Urinary bladder (tissue), 4 donors: Measurements from ENCODE around the gene ACOT6. TPM values are rescaled to one million over a fixed set of nuclear protein-coding genes. Genes with fewer than 3 reads are reported as not detected.
A peak's percentile ranks its signal among the peaks of the same experiment; 100 is the strongest.
"Not testable (repeated sequence)": the region's sequence is repeated elsewhere in the genome, so short reads cannot be mapped to it uniquely, and the experiment has no call there.

Experiments
- DNase-seq: peaks from one replicate; pipeline ENCODE4 v3.0.0-alpha.2; 2015; ENCODE audit errors: extremely low spot score
- H3K27ac ChIP-seq: one replicate; pipeline ENCODE4 v1.5.1; 2013; ENCODE audit warnings: low read depth, mild to moderate bottlenecking, moderate library complexity
- H3K36me3 ChIP-seq: one replicate; pipeline ENCODE4 v1.6.1; 2013; ENCODE audit warnings: mild to moderate bottlenecking, moderate library complexity; ENCODE audit not compliant: insufficient read depth
- H3K4me1 ChIP-seq: one replicate; pipeline ENCODE4 v1.6.1; 2013; ENCODE audit warnings: mild to moderate bottlenecking, moderate library complexity; ENCODE audit not compliant: insufficient read depth
- H3K4me3 ChIP-seq: one replicate; pipeline ENCODE4 v1.5.1; 2013; ENCODE audit warnings: low read depth, low read length
- WGBS: extraction: QIAGEN DNeasy Blood & Tissue Kit; methylation state at CpG from one replicate; pipeline ENCODE4 v1.1.7; 2013; 5-methylcytosine and 5-hydroxymethylcytosine counted together
- polyA plus RNA-seq: library from polyadenylated mRNA; stranded (reverse); fragments of 200-250 nt; gene quantifications from one replicate; pipeline ENCODE4 v1.2.3, GENCODE V29; 2013
- total RNA-seq: library from RNA; depleted of rRNA; stranded (reverse); fragments of >200 nt; gene quantifications from one replicate; pipeline ENCODE4 v1.2.3, GENCODE V29; 2014
- donor health status: healthy with polysubstance abuse.
- donor health status: healthy.

Gene ACOT6
- total and polyA plus RNA-seq, 2 donors: not detected

DNA sequence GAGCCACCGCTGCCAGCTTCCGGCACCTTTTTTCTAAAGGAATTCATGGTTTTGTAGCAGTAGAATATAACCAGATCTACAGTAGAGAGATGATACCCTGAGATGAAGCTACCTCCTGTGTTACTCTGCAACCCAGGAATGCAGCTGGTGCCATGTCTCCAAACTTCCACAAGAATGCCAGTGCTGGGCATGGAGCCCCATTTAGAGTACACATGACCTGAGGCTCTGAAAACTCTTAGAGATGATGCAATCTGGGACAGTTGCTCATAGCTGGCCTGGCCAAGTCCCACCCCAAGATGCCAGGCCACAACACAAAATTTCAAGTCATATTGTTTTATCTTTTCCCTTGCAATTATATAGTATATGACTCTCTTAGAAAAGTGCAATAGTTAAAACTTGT, 35.1 kb upstream of the ACOT6 start:
- not testable (repeated sequence) for DNase-seq, H3K36me3 ChIP-seq, H3K4me1 ChIP-seq, H3K27ac ChIP-seq, H3K4me3 ChIP-seq
- WGBS: 100% methylated on average over 2 of the region's 2 CpGs

DNA sequence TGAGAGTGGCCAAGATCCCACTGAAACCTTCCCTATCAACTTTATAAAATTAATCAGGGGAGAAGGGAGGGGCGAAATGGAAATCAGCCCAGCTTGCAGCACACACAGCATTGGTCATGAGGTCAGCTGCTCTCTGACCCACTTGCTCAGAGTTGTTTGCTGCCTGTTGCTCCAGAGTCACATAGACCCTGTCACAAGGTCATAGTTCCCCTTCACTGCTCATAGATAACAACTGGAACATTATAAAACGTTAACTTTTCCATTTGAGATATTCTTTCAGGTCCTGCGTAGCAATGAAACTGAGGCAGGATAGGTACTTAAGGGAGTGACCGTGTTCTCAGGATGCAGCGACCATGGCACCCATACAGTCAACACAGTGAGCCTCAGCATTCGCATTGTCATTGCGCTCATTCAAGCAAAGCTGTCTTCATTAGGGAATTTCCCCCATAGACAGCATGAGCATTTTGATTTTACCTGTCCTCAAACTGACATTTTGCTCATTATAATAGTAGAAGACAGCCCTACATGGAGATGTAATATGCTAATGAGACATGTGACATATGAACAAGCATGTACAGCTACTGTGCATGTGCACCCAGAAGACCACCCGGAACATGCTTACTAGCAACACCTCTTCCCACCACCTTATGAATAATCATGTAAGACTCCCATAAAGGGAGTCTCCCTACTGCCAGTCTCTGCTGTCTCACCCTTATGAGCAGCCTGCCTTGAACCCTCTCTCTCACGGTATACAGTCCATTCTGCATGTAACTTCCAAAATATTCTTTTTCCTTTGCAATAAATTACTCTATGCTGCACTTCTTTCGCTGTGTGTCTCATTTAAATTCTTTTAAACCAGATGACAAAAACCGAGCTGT, 30.0 kb upstream of the ACOT6 start:
- WGBS: 92% methylated on average over 10 of the region's 11 CpGs
- H3K4me3 ChIP-seq, H3K27ac ChIP-seq, DNase-seq, H3K36me3 ChIP-seq, H3K4me1 ChIP-seq: not testable (repeated sequence)

DNA sequence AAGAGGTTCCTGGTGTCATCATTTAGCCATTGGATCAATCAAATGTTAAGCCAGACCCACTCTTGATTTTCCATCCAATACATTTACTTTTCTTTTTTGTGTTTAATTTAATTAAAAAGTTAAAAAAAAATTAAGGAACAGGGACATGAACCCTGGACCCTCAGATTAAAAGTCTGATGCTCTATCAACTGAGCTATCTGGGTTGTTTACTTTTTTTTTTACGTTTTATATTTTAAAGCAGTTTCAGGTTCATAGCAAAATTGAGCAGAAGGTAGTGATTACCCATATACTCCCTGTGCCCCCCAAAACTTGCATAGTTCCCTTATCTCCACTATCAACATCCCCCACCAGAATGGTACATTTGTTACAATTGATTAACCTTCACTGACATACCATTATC, 23.6 kb upstream of the ACOT6 start:
- whole genome bisulfite sequencing: 83% methylated on average over 1 of the region's 1 CpG
- no peaks in the 10 kb centered on the region for H3K4me1 ChIP-seq
- H3K27ac ChIP-seq: no peak overlapping the region
- H3K4me3 ChIP-seq: no peak overlapping the region
- DNase-seq: no peak
- no peaks in the 10 kb centered on the region for H3K36me3 ChIP-seq

DNA sequence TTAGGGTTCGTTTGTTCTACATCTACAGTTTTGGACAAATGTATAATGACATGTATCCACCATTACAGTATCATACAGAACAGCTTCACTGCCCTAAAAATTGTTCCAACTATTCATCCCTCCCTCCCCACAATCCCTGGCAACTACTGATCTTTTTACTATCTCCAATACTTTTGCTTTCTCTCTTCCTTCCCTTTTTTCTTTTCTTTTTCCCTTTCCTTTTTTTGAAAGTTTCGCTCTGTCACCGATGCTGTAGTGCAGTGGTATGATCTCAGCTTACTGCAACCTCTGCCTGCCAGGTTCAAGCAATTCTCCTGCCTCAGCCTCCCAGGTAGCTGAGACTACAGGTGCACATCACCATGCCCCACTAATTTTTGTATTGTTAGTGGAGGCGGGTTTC, 23.2 kb upstream of the ACOT6 start:
- no peaks in the 10 kb centered on the region for H3K36me3 ChIP-seq
- no peak overlapping the region for H3K27ac ChIP-seq
- no peak for DNase-seq
- 87% methylated on average over 4 of the region's 4 CpGs for WGBS
- no peaks in the 10 kb centered on the region for H3K4me1 ChIP-seq
- no peak overlapping the region for H3K4me3 ChIP-seq

DNA sequence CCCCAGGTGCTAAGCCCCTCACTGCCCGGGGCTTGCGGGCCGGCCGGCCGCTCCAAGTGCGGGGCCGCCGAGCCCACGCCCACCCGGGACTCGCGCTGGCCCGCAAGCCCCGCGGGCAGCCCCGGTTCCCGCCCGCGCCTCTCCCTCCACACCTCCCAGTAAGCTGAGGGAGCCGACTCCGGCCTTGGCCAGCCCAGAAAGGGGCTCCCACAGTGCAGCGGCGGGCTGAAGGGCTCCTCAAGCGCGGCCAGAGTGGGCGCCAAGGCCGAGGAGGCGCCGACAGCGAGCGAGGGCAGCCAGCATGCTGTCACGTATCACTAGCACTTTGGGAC, 21.7 kb upstream of the ACOT6 start:
- 95% methylated on average over 32 of the region's 32 CpGs for WGBS
- not testable (repeated sequence) for DNase-seq, H3K27ac ChIP-seq, H3K36me3 ChIP-seq, H3K4me3 ChIP-seq, H3K4me1 ChIP-seq

DNA sequence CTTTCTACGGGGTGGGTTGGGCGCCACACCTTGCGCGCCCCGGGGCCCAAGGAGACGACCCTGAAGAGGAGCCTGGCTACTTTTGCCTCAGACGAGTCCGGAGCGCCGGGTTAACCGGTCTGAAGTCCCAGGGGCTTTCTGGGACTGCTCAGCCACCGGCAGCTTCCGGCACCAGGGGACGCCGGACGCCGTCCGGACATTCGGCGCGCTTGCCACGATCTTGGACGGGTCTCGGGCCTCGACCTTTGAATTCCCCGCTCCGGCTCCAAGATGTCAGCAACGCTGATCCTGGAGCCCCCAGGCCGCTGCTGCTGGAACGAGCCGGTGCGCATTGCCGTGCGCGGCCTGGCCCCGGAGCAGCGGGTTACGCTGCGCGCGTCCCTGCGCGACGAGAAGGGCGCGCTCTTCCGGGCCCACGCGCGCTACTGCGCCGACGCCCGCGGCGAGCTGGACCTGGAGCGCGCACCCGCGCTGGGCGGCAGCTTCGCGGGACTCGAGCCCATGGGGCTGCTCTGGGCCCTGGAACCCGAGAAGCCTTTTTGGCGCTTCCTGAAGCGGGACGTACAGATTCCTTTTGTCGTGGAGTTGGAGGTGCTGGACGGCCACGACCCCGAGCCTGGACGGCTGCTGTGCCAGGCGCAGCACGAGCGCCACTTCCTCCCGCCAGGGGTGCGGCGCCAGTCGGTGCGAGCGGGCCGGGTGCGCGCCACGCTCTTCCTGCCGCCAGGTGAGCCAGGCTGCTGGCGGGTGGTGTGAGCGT, 20.4 kb upstream of the ACOT6 start, which contains the start of gene ACOT4:
TSS of gene ACOT4 (plus strand) at position 184 of the 760 bp plus-strand sequence. CDS start at position 271, 87 bp downstream.
- H3K4me1 ChIP-seq: no peaks in the 10 kb centered on the region
- no peak within 1 kb of the TSS for H3K27ac ChIP-seq
- WGBS: 2% methylated on average over 89 of the region's 89 CpGs
- no peaks in the 10 kb centered on the region for H3K36me3 ChIP-seq
- H3K4me3 ChIP-seq: peak within 1 kb of the TSS; percentile 46
- no peak for DNase-seq

DNA sequence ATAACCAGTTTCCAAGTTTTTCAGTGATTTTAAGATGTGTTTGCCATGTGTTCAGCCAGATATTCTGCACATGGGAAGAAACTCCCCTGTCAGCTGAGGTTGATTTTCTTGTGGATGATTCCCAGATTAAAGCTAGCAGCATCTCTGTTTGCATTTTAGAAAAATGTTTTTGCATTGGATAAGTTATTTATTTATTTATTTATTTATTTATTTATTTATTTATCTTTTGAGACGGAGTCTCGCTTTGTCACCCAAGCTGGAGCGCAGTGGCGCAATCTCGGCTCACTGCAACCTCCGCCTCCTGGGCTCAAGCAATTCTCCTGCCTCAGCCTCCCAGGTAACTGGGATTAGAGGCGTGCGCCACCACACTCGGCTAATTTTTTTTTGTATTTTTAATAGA, 17.8 kb upstream of the ACOT6 start:
- Histone ChIP-seq H3K27ac (no peak overlapping the region), H3K4me3 (no peak overlapping the region), H3K4me1 (no peaks in the 10 kb centered on the region), H3K36me3 (no peaks in the 10 kb centered on the region)
- 98% methylated on average over 9 of the region's 9 CpGs for WGBS
- DNase-seq: no peak

DNA sequence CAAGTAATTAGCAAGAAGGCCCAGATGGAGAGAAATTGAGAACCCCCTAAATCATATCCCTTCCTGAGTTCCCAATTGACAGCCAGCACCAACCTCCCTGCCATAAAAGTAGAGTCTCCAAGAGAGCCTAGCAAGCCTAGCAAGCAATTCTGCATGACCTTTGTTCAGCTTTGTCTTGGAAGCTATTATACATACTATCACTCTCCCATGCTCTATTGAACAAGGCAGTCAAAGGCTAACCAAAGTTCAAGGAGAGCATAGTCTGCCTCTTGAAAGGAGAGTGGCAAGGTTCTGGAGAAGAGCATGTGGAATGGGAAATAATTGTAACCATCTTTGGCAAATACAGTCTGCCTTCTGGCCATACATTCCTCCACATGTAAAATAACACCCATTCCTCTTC, 12.8 kb upstream of the ACOT6 start:
- Histone ChIP-seq H3K4me1 (no peaks in the 10 kb centered on the region), H3K27ac (no peak overlapping the region), H3K36me3 (no peaks in the 10 kb centered on the region), H3K4me3 (no peak overlapping the region)
- DNase-seq: no peak

DNA sequence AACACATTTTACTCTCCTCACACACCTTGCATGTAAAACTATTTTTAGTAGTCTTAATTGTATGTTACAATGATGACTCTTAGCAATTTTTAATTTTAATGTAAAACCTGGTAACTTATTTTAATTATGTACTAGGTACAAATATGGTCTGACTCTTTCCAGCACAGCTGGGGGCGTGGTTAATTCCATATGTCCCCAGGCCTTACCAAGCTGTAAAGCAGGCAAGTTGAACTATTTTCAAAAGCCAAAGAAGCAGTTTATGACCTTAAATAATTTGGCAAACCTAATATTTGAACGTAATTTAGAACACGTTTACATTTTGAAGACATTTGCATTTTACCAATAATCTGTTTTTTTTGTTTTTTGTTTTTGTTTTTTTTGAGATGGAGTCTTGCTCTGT, 9.3 kb upstream of the ACOT6 start:
- WGBS: 75% methylated on average over 3 of the region's 3 CpGs
- no peak overlapping the region for H3K4me3 ChIP-seq
- DNase-seq: no peak
- no peaks in the 10 kb centered on the region for H3K4me1 ChIP-seq
- no peak overlapping the region for H3K27ac ChIP-seq
- no peaks in the 10 kb centered on the region for H3K36me3 ChIP-seq

DNA sequence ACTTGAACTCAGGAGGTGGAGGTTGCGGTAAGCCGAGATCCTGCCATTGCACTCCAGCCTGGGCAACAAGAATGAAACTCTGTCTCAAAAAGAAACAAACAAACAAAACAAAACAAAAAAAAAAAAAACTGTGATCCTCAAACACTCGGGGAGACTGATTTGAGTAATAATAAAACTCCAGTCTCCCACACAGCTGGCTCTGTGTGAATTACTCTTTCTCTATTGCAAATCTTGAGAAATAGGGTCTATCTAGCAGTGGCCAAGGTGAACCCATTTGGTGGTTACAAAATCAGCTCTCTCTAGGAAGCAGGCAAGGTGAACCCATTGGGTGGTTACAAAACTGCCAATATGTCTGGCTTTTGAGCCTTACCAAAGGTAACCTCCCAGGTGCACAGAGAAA, 6.0 kb upstream of the ACOT6 start:
- H3K27ac ChIP-seq: no peak overlapping the region
- 93% methylated on average over 3 of the region's 3 CpGs for WGBS
- no peak overlapping the region for H3K4me3 ChIP-seq
- H3K4me1 ChIP-seq: no peaks in the 10 kb centered on the region
- no peak for DNase-seq
- H3K36me3 ChIP-seq: no peaks in the 10 kb centered on the region

DNA sequence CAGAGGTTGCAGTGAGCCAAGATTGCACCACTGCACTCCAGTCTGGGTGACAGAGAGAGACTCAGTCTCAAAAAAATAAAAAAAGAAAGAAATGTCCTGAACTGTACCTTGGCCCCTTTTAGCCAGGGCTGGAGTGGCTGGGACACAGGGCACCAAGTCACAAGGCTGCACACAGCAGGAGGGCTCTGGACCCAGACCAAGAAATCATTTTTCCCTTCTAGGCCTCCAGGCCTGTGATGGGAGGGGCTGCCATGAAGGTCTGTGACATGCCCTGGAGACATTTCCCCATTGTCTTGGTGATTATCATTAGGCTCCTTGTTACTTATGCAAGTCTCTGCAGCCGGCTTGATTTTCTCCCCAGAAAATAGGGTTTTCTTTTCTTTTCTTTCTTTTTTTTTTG, 5.1 kb upstream of the ACOT6 start:
- Histone ChIP-seq H3K4me3 (no peak overlapping the region), H3K4me1 (no peaks in the 10 kb centered on the region), H3K27ac (no peak overlapping the region), H3K36me3 (no peaks in the 10 kb centered on the region)
- no peak for DNase-seq
- whole genome bisulfite sequencing: 94% methylated on average over 1 of the region's 1 CpG

DNA sequence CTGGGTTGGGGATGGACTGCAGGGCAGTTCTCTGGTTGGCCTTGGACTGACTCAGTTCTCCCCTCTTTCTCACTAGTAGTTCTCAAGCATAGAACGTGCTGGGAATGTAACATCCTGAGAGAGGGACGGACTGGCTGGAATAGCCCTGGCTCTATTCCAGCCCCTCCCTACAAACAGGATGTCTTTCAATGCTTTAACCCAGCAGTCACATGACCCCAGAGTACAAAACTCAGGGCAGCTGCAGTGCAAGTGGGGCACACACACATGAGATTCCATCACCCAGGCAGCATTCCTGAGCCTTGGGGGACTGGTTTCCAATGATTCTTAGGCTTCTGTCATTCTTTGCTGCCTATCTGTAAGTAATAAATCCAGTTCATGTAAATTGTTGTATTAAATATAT, 1.6 kb upstream of the ACOT6 start:
- no peak for DNase-seq
- WGBS: 40% methylated on average over 2 of the region's 2 CpGs
- Histone ChIP-seq H3K36me3 (no peaks in the 10 kb centered on the region), H3K4me3 (no peak overlapping the region), H3K4me1 (no peaks in the 10 kb centered on the region), H3K27ac (no peak overlapping the region)

DNA sequence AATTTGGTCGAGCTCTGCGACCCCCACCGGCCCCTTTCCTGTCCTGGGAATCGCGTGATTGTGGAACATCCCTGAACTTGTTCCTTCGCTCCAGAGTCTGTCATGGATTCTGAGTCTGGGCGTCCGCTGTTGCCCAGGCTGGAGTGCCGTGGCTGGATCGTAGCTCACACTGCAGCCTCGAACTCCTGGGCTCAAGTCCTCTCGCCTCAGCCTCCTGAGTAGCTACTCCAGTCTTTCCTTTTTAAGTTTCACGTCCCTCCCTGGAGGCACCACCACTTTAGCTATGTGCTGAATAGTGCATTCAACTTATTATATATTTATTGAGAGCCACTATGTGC, 698 bp downstream of the ACOT6 start:
- DNase-seq: no peak
- WGBS: 2% methylated on average over 13 of the region's 13 CpGs
- peak overlapping the region; percentile 78 for H3K27ac ChIP-seq
- H3K36me3 ChIP-seq: no peaks in the 10 kb centered on the region
- peak overlapping the region; percentile 53 for H3K4me3 ChIP-seq
- no peaks in the 10 kb centered on the region for H3K4me1 ChIP-seq

DNA sequence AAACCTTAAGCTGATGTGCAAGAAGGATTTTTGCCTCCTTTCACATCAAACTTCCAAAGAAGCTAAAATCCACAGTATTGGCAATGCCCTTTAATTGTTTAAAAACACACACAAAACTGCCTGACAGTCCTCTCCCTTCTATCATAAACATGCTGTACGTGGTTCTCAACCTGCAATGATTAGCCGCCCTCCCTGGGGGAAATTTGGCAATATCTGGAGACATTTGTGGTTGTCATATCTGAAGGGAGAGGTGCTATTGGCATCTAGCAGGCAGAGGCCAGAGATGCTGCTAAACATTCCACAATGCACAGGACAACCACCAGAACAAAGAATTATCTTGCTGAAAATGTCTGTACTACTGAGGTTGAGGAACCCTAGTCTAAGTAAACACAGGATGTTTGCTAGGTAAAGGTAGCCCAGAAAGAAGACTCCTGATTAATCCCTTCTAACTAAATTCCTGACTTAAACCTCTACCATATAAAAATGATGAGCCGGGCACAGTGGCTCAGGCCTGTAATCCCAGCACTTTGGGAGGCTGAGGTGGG, 1.2 kb downstream of the ACOT6 start:
- H3K4me1 ChIP-seq: no peaks in the 10 kb centered on the region
- H3K36me3 ChIP-seq: no peaks in the 10 kb centered on the region
- H3K27ac ChIP-seq: no peak overlapping the region
- no peak for DNase-seq
- H3K4me3 ChIP-seq: no peak overlapping the region
- 83% methylated on average over 3 of the region's 3 CpGs for WGBS
